ENCODE measurements around the gene ARSG. TPM values are rescaled to one million over a fixed set of nuclear protein-coding genes. Genes with fewer than 3 reads are reported as not detected.
"Not testable (repeated sequence)": the region's sequence is repeated elsewhere in the genome, so short reads cannot be mapped to it uniquely, and the experiment has no call there.

Gene ARSG
- total RNA-seq, 1 experiment from 2014 or later: 6.1 TPM

- DNase-seq: no peak
- ChIA-PET CTCF (interaction anchor here (0.8 kb wide), 1 partner anchor 47 kb away, joined by 3 read pairs; no protein-coding TSS in a partner anchor), POLR2A (no interaction called here)
- H3K9me3 ChIP-seq: no peaks in the 10 kb centered on the region
- H3K36me3 Mint-ChIP-seq (ENCODE audit: insufficient read depth, unreplicated experiment): no peaks in the 10 kb centered on the region
- H3K4me3 ChIP-seq (ENCODE audit: low read depth, low read length): no peak overlapping the region
- no peak overlapping the region for H3K4me3 Mint-ChIP-seq (ENCODE audit: unreplicated experiment)
- BruUV-seq (replicated peaks): no TSS peak
- H3K4me1 Mint-ChIP-seq (ENCODE audit: low read depth, unreplicated experiment): no peaks in the 10 kb centered on the region
- intact Hi-C loops (cut with micrococcal nuclease; ENCODE audit: unreplicated experiment): loop anchor here (5.0 kb wide), 1 partner anchor 45 kb away; no protein-coding TSS in a partner anchor
- no peaks in the 10 kb centered on the region for H3K9me3 Mint-ChIP-seq (ENCODE audit: unreplicated experiment)
- no peaks in the 10 kb centered on the region for H3K36me3 ChIP-seq (ENCODE audit: control insufficient read depth, insufficient read depth, low read length)
- no peaks in the 10 kb centered on the region for H3K27me3 ChIP-seq (replicated peaks; ENCODE audit: control insufficient read depth, insufficient read depth, low read length)
- no peaks in the 10 kb centered on the region for H3K27me3 Mint-ChIP-seq (ENCODE audit: insufficient read depth, unreplicated experiment)
- no peak for TF ChIP-seq CTCF (IDR thresholded peaks at IDR 0.05; ENCODE audit: insufficient read depth in 1 of 2, low read depth in 1 of 2, low read length in 1 of 2, severe bottlenecking in 1 of 2, unreplicated experiment in 1 of 2)
- no peaks in the 10 kb centered on the region for H3K4me1 ChIP-seq
- no peak overlapping the region for H3K27ac Mint-ChIP-seq (ENCODE audit: unreplicated experiment)
These were observed 60.7 kb downstream of the ARSG start for GRCh38 chr17:68352041-68352440.

GRCh38 chr17:68352671-68353070 lies 61.4 kb downstream of the ARSG start:
- H3K4me1 Mint-ChIP-seq (ENCODE audit: low read depth, unreplicated experiment); H3K4me3 ChIP-seq (ENCODE audit: low read depth, low read length); H3K36me3 Mint-ChIP-seq (ENCODE audit: insufficient read depth, unreplicated experiment); H3K27me3 ChIP-seq (replicated peaks; ENCODE audit: control insufficient read depth, insufficient read depth, low read length); H3K4me1 ChIP-seq; H3K4me3 Mint-ChIP-seq (ENCODE audit: unreplicated experiment); POLR2A ChIA-PET; H3K36me3 ChIP-seq (ENCODE audit: control insufficient read depth, insufficient read depth, low read length); H3K27me3 Mint-ChIP-seq (ENCODE audit: insufficient read depth, unreplicated experiment); H3K9me3 Mint-ChIP-seq (ENCODE audit: unreplicated experiment); BruUV-seq (replicated peaks); DNase-seq; H3K9me3 ChIP-seq; H3K27ac Mint-ChIP-seq (ENCODE audit: unreplicated experiment): not testable (repeated sequence)
- intact Hi-C loops (cut with micrococcal nuclease; ENCODE audit: unreplicated experiment): loop anchor here (5.0 kb wide), 1 partner anchor 45 kb away; no protein-coding TSS in a partner anchor
- CTCF ChIA-PET: interaction anchor here (0.7 to 0.8 kb wide), 2 partner anchors 46 to 319 kb away, joined by 3 read pairs; no protein-coding TSS in a partner anchor

GRCh38 chr17:68353111-68353521 lies 61.8 kb downstream of the ARSG start:
- DNase-seq: no peak
- H3K36me3 Mint-ChIP-seq (ENCODE audit: insufficient read depth, unreplicated experiment): no peaks in the 10 kb centered on the region
- no peaks in the 10 kb centered on the region for H3K9me3 ChIP-seq
- intact Hi-C loops (cut with micrococcal nuclease; ENCODE audit: unreplicated experiment): loop anchor here (5.0 kb wide), 1 partner anchor 44 kb away; no protein-coding TSS in a partner anchor
- TF ChIP-seq CTCF (IDR thresholded peaks at IDR 0.05; ENCODE audit: insufficient read depth in 1 of 2, low read depth in 1 of 2, low read length in 1 of 2, severe bottlenecking in 1 of 2, unreplicated experiment in 1 of 2): no peak
- ChIA-PET POLR2A (no interaction called here), CTCF (interaction anchor here (0.7 kb wide), 1 partner anchor 319 kb away, joined by 3 read pairs; no protein-coding TSS in a partner anchor)
- no peaks in the 10 kb centered on the region for H3K27me3 ChIP-seq (replicated peaks; ENCODE audit: control insufficient read depth, insufficient read depth, low read length)
- H3K4me1 ChIP-seq: no peaks in the 10 kb centered on the region
- BruUV-seq (replicated peaks): no TSS peak
- H3K4me1 Mint-ChIP-seq (ENCODE audit: low read depth, unreplicated experiment): no peaks in the 10 kb centered on the region
- no peaks in the 10 kb centered on the region for H3K36me3 ChIP-seq (ENCODE audit: control insufficient read depth, insufficient read depth, low read length)
- H3K27ac Mint-ChIP-seq (ENCODE audit: unreplicated experiment): no peak overlapping the region
- H3K27me3 Mint-ChIP-seq (ENCODE audit: insufficient read depth, unreplicated experiment): no peaks in the 10 kb centered on the region
- H3K4me3 ChIP-seq (ENCODE audit: low read depth, low read length): no peak overlapping the region
- no peaks in the 10 kb centered on the region for H3K9me3 Mint-ChIP-seq (ENCODE audit: unreplicated experiment)
- H3K4me3 Mint-ChIP-seq (ENCODE audit: unreplicated experiment): no peak overlapping the region

GRCh38 chr17:68354311-68354710 lies 63.0 kb downstream of the ARSG start:
- H3K9me3 ChIP-seq; H3K4me1 Mint-ChIP-seq (ENCODE audit: low read depth, unreplicated experiment); H3K36me3 Mint-ChIP-seq (ENCODE audit: insufficient read depth, unreplicated experiment); BruUV-seq (replicated peaks); H3K4me3 ChIP-seq (ENCODE audit: low read depth, low read length); H3K4me1 ChIP-seq; H3K4me3 Mint-ChIP-seq (ENCODE audit: unreplicated experiment); H3K27me3 Mint-ChIP-seq (ENCODE audit: insufficient read depth, unreplicated experiment); H3K9me3 Mint-ChIP-seq (ENCODE audit: unreplicated experiment); H3K36me3 ChIP-seq (ENCODE audit: control insufficient read depth, insufficient read depth, low read length); POLR2A ChIA-PET; DNase-seq; H3K27ac Mint-ChIP-seq (ENCODE audit: unreplicated experiment); H3K27me3 ChIP-seq (replicated peaks; ENCODE audit: control insufficient read depth, insufficient read depth, low read length): not testable (repeated sequence)
- intact Hi-C loops (cut with micrococcal nuclease; ENCODE audit: unreplicated experiment): loop anchor here (5.0 kb wide), 1 partner anchor 43 kb away; no protein-coding TSS in a partner anchor
- CTCF ChIA-PET: interaction anchor here (0.5 kb wide), 1 partner anchor 79 kb away, joined by 3 read pairs; no protein-coding TSS in a partner anchor

GRCh38 chr17:68355108-68355507 lies 63.8 kb downstream of the ARSG start:
- H3K4me1 Mint-ChIP-seq (ENCODE audit: low read depth, unreplicated experiment); H3K4me3 Mint-ChIP-seq (ENCODE audit: unreplicated experiment); CTCF ChIA-PET; H3K4me1 ChIP-seq; H3K9me3 ChIP-seq; H3K4me3 ChIP-seq (ENCODE audit: low read depth, low read length); H3K27me3 ChIP-seq (replicated peaks; ENCODE audit: control insufficient read depth, insufficient read depth, low read length); H3K36me3 ChIP-seq (ENCODE audit: control insufficient read depth, insufficient read depth, low read length); H3K36me3 Mint-ChIP-seq (ENCODE audit: insufficient read depth, unreplicated experiment); H3K27me3 Mint-ChIP-seq (ENCODE audit: insufficient read depth, unreplicated experiment); H3K9me3 Mint-ChIP-seq (ENCODE audit: unreplicated experiment); H3K27ac Mint-ChIP-seq (ENCODE audit: unreplicated experiment); POLR2A ChIA-PET; BruUV-seq (replicated peaks); DNase-seq; intact Hi-C loops (cut with micrococcal nuclease; ENCODE audit: unreplicated experiment): not testable (repeated sequence)

Data from Caco-2 (cell line).